Amniotic stem cell (primary cell): ENCODE measurements around the gene GFY.

Experiments used
- DNase-seq: peaks from one replicate; lab custom pipeline; 2025; lab: John Stamatoyannopoulos, UW

Gene GFY

DNA sequence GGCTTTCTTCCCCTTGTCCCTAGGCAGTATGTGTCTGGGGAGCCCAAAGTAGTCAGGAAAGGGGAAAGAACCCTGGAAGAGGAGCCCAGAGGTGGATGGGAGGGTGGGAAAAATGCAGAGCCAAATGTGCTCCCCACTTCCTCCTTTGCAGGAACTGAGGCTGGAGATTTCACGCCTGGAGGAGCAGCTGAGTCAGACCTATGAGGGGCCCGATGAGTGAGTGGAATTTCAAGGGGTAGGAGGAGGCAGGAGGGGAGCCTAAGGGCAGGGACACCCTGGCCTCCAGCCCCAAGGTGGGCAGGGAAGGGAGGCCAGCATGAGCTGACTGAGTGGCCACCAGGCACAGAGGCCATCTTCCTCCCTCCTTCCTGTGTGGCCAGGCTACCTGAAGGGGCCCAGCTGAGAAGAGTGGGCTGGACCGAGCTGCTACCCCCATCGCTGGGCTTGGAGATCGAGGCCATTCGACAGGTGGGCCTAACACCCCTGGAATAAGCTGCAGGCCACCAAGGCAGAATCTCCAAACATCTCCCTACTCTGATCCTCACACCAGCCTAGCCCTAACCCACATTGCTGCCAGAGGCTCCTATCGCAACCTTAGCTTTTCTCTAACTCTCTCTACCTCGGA, 16.3 kb upstream of the GFY start:
- DNase-seq = no peak

DNA sequence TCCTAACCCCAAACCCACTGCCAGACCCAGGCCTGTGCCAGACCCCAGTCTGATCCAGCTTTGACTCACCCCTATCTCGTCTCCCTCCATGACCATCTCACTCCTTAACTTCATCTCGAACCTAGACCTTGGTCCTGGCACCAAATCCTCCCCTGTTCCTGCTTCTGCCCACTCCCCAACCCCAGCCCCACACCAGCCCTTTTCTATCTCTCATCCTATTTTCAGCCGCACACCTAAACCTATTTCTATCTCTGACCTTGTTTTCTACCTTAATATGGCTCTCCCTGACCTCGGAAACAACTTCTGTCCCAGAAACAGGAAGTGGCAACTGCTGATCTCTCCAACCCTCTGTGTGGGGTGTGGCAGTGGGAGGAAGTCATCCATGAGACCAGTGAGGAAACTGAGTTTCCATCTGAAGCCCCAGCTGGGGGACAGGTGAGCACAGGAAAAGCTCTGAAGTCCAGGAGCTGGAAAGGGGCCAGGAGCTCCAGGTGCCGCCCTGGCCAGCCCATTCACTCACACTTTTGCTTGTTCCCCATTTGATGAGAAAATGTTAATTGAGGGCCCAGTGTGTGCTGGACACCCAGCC, 15.7 kb upstream of the GFY start:
- DNase-seq = no peak

DNA sequence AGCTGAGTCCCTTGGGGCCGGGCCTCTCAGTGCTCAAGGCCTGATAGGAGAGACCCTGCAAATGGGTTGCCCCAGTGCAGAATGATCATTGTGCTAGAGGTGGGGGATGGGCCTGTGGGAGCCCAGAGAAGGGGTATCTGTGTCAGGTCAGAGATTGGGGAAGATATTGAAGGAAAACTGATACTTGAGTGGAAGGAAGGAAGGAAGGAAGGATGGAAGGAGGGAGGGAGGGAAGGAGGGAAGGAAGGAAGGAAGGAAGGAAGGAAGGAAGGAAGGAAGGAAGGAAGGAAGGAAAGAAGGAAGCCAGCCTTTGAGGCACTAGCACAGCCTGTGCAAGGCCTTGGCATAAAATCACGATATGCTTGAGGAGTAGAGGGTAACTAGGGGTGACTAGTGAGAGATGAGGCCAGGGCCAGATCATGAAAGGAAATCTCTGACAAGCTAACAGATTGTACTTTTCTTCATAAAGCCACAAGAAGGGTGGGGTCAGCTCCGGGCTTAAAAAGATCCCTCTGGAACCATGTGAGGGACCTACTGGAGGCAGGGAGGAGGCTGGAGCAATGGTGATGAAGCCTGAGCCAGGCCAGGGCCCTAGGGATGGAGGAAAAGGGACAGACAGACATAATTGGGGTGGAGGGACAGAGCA, 13.4 kb upstream of the GFY start:
- no peak for DNase-seq

DNA sequence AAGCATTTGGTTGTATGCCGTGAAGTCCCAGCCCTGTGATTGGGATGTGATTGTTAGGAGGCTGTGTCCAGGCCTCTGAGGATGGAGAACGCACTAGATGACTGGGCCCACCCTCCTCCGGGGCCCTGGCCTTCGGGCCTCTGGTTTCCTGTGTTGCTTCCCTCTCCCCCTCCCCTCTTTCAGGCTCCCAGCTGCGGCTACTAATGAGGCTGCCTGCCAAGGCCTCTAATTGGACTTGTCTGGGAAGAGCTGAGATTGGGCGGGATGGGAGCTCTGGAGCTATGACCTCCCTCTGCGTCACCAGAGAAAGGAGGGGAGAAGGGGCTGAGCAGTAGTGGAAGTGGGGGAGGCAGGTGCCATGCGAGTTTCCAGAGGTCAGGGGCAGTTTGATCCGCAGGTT, 11.8 kb upstream of the GFY start:
- no peak for DNase-seq

DNA sequence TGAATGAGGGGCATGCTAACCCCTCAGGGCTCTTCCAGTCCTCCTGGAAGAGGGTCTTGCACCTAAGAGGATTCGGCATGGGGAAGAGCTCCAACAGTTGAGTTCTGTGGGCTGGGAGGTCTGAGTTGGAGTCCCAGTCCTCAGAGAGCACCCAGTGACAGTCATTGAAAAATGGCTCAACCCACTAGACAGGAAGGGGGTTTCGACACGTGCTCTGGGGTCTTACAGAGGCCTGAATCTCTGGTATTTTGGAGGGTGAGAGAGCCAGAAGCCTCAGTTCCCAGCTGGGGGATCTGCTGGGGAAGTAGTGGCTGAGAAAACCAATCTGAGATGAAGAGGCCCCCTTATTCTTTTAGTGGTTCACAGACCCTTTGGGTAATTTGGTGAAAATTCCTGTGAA, 10.9 kb upstream of the GFY start:
- no peak for DNase-seq

- no peak for DNase-seq
Measured at GRCh38 chr19:49415102-49415809, 9.9 kb upstream of the GFY start.

GRCh38 chr19:49415810-49416200, 9.4 kb upstream of the GFY start:
- no peak for DNase-seq

DNA sequence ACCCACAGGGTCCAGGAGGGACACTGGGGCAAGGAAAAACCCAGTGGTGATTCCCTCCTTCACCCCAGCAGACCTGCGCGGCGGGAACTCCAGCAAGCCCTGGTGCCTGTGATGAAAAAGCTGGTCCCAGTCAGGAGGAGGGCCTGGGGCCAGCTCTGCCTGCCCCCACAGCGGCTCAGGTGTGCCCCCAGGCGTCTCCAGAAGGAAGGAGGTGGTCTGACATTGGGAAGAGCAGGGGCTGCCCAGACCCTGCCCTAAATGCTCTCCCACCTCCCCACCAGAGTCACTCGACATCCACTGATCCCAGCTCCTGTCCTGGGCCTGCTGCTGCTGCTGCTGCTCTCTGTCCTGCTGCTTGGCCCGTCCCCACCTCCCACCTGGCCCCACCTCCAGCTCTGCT, 8.1 kb upstream of the GFY start:
- DNase-seq = no peak

GRCh38 chr19:49418511-49418910, 6.7 kb upstream of the GFY start:
- DNase-seq = no peak

GRCh38 chr19:49419173-49419572, 6.0 kb upstream of the GFY start:
- DNase-seq = no peak

- no peak for DNase-seq
Measured at GRCh38 chr19:49420227-49420626, 5.0 kb upstream of the GFY start.

- DNase-seq = no peak
Measured at GRCh38 chr19:49421039-49421877, 3.9 kb upstream of the GFY start.

DNA sequence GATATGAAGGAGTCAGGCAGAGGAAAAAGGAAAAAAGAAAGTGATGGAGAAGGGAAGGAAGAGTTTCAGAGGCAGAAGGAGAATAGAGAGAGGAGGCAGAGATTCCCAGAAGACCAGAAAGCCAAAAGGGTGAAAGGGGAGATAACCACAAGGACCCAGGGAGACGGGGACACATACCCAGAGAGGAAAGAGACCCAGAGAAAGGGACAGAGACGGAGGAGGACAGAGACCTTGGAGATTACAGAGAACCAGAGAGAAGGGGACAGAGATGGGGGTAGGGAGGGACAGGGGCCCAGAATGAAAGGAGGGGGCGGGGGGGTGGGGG, 3.3 kb upstream of the GFY start:
- DNase-seq = no peak

DNA sequence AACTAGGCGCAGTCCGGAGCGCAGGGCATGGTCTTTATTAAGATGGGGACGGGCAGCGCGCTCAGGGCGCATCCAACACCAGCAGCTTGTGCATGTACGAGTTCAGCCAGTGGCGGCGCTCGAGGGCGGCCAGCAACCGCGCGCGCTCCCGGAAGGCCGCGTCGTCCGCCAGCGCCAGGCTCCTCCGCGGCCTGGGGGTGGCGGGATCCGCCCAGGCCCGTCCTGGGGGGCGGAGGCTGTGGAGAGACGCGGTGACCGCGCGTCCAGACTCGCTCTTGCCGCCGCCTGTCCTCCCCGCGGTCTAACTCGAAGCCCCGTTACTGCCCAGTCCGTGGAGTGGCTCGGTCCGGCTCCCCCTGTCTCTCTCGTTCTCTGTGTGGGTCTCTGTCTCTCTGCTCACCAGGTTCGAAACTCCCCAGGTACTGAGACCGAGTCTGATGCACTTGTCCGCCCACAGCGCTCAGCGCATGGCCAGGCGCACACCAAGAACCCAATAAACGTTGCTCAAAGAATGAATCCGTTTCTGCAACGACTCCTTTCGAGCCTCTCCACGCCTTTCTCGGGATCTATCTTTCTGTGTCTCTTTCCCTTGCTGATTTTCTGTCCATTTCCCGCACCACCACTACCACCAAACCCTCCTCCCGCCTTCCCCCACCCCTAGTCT, 2.6 kb upstream of the GFY start:
- no peak for DNase-seq

DNA sequence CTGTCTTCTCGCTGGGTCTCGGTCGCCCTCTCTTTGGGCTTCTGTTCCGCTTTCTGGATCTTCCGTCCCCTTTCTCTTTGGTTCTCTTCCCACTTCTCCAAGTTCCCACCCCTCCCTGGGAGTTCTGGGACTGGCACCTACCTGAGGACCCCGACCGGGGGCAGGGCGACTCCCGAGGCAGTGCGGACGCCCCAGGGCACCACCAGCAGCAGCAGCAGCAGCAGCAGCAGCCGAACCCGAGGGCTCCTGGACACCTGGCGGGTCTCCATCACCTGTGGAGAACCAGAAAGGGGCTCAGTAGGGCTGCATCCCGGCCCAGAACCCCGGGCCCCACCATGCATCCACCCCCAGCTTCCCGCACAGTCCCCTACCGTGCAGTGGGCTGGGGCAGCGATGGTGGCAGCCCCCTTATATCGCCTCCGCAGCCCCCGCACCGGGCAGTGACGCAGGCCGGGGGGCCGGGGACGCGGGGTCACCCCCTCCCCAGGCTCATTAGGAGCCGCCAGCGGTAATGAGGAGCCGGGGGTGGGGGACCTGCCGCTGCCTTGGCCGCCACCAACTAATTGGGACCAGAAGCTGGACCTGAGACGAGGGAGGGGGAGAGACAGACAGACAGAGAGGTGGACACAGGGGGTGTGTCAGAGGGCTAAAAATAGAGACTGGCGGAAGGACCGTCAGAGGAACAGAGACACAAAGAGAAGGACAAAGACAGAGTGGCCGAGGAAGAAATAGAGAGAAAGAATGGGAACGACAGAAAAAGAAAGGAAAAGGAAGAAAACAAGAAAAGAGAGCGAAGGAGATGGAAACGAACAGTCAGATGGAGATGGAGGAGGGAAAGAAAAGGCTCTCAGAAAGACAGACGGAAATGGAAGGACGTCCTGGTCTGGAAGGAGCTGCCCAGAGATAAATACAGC, 1.9 kb upstream of the GFY start, which contains the start of gene PTH2:
Gene PTH2, minus strand, starts transcription at position 371 of the 914 bp plus-strand sequence. Its CDS starts 102 bp downstream, at position 269.
- DNase-seq = no peak

DNA sequence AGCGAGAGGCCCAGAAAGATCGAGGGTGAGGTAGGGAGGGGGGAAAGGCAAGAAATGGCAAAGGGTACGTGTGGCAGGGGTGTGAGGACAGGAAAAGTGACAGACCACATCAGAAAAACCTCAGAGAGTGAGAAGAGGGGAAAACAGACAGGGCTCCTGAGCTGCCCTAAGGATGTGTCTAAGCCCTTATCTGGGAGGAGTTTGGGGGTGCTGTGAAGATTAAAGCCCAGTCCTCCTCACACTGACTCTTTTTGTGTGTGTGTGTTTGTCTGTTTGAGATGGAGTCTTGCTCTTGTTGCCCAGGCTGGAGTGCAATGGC, 1.2 kb upstream of the GFY start:
- DNase-seq = no peak

DNA sequence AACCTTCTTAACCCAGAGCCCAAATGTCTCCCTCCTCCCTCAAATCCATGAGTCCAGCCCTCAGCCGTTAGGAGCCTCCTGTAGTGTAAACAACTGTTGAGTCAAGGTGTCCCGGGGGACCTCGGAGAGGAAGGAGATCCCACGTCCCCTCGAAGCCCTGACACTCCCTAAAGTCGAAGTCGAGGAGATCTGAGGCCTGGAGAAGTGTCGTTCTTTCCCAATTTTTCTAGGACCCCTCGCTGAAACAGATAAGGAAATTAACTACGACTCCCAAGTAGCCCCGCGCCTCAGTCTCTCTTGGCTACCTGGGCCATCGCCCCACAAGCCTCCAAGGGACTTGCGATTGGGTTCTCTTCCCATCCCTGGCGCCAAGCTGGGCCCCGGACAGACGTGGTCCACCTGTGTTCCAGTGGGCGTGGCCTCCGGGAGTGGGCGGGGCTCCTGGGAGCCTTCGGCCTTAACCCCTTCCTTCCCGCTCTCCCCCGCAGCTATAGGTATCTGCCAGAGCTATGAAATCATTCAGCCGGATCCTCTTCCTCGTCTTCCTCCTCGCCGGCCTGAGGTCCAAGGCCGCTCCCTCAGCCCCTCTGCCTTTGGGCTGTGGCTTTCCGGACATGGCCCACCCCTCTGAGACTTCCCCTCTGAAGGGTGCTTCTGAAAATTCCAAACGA, 869 bp downstream of the GFY start:
- no peak for DNase-seq

GRCh38 chr19:49427339-49427738, 2.2 kb downstream of the GFY start:
- no peak for DNase-seq

GRCh38 chr19:49427855-49428546, 2.8 kb downstream of the GFY start:
- no peak for DNase-seq
